Measurements from ENCODE around the gene SCN7A. TPM values are rescaled to one million over a fixed set of nuclear protein-coding genes. Genes with fewer than 3 reads are reported as not detected.
"Not testable (repeated sequence)": the region's sequence is repeated elsewhere in the genome, so short reads cannot be mapped to it uniquely, and the experiment has no call there.

The SCN7A gene
- total RNA-seq, 8 experiments from 2014 or later: 0.05 to 3.8 (median 0.67) TPM

GRCh38 chr2:166360906-166361305 lies 133.1 kb downstream of the SCN7A start:
- ATAC-seq (replicated peaks in 6 of 8): no peak
- no peak overlapping the region for H3K27ac ChIP-seq
- WGBS, 10 experiments: 17 to 100% (median 83%) methylated on average over 1 to 2 of the region's 2 CpGs
- in situ Hi-C loops (cut with MboI; ENCODE audit: low pct_unique_long_range_greater_than_20kb in 2 of 9, low sequenced_read_pairs in 9 of 9, unreplicated experiment in 9 of 9): no loop called here
- H3K4me3 ChIP-seq: no peak overlapping the region
- no peaks in the 10 kb centered on the region for H3K4me1 ChIP-seq (replicated peaks in 1 of 2)

GRCh38 chr2:166360426-166360825 lies 133.6 kb downstream of the SCN7A start:
- no peak for ATAC-seq (replicated peaks in 6 of 8)
- no peak overlapping the region for H3K4me3 ChIP-seq
- H3K27ac ChIP-seq: no peak overlapping the region
- H3K4me1 ChIP-seq (replicated peaks in 1 of 2): no peaks in the 10 kb centered on the region
- in situ Hi-C loops (cut with MboI; ENCODE audit: low pct_unique_long_range_greater_than_20kb in 2 of 9, low sequenced_read_pairs in 9 of 9, unreplicated experiment in 9 of 9): no loop called here

- H3K27ac ChIP-seq; ATAC-seq (replicated peaks in 6 of 8); H3K4me3 ChIP-seq; H3K4me1 ChIP-seq (replicated peaks in 1 of 2); in situ Hi-C loops (cut with MboI; ENCODE audit: low pct_unique_long_range_greater_than_20kb in 2 of 9, low sequenced_read_pairs in 9 of 9, unreplicated experiment in 9 of 9): not testable (repeated sequence)
- 88 to 100% (median 90%) methylated on average over 1 to 4 of the region's 4 CpGs; no CpG with 5 or more reads in 2 of the 10 experiments for WGBS, 10 experiments
Observed at GRCh38 chr2:166357950-166358321, 136.1 kb downstream of the SCN7A start.

- in situ Hi-C loops (cut with MboI; ENCODE audit: low pct_unique_long_range_greater_than_20kb in 2 of 9, low sequenced_read_pairs in 9 of 9, unreplicated experiment in 9 of 9): no loop called here
- WGBS, 10 experiments: 52 to 96% (median 83%) methylated on average over 3 to 6 of the region's 7 CpGs
- Histone ChIP-seq H3K27ac (no peak overlapping the region), H3K4me3 (no peak overlapping the region), H3K4me1 (replicated peaks in 1 of 2) (no peaks in the 10 kb centered on the region)
- ATAC-seq (replicated peaks in 6 of 8): no peak
Observed at GRCh38 chr2:166357068-166357949, 136.7 kb downstream of the SCN7A start.

Other genes with a start within 250 kb of the SCN7A start
- 10 to 100 TPM in 2 of 8 experiments, 1 to 10 TPM in 4, under 1 TPM in 2; 0.31 to 40.6 (median 5.6) TPM for gene SCN9A, start 118.3 kb downstream of the SCN7A start, total RNA-seq

Data from motor neuron (in vitro differentiated cells).